Superior temporal gyrus (tissue), 1 donor: ENCODE measurements around the gene SIGLEC15.
"Not testable (repeated sequence)": the region's sequence is repeated elsewhere in the genome, so short reads cannot be mapped to it uniquely, and the experiment has no call there.

Experiments
- DNase-seq: peaks from one replicate; pipeline ENCODE4 v3.0.0-alpha.2; 2016; ENCODE audit errors: extremely low spot score

Gene SIGLEC15

GRCh38 chr18:45844938-45845337 is 19.5 kb downstream of the SIGLEC15 start:
- DNase-seq: no peak

GRCh38 chr18:45845410-45845809 is 19.9 kb downstream of the SIGLEC15 start:
- no peak for DNase-seq

- no peak for DNase-seq
Measured at GRCh38 chr18:45847119-45847518, 21.6 kb downstream of the SIGLEC15 start.

GRCh38 chr18:45848643-45849042 is 23.2 kb downstream of the SIGLEC15 start:
- DNase-seq: not testable (repeated sequence)

GRCh38 chr18:45849529-45849928 is 24.1 kb downstream of the SIGLEC15 start:
- no peak for DNase-seq

GRCh38 chr18:45850021-45850420 is 24.5 kb downstream of the SIGLEC15 start:
- no peak for DNase-seq

GRCh38 chr18:45851161-45851925 is 25.9 kb downstream of the SIGLEC15 start:
- peak; percentile 15 for DNase-seq

- no peak for DNase-seq
Measured at GRCh38 chr18:45852631-45853030, 27.2 kb downstream of the SIGLEC15 start.

GRCh38 chr18:45854036-45854586 is 28.6 kb downstream of the SIGLEC15 start:
- no peak for DNase-seq

GRCh38 chr18:45856531-45856930 is 31.1 kb downstream of the SIGLEC15 start:
- no peak for DNase-seq

- DNase-seq: no peak
Measured at GRCh38 chr18:45859334-45859733, 33.9 kb downstream of the SIGLEC15 start.

GRCh38 chr18:45860492-45860891 is 35.0 kb downstream of the SIGLEC15 start:
- DNase-seq: no peak

- DNase-seq: no peak
Measured at GRCh38 chr18:45860971-45861370, 35.5 kb downstream of the SIGLEC15 start.

GRCh38 chr18:45861926-45862325 is 36.5 kb downstream of the SIGLEC15 start:
- DNase-seq: no peak

- no peak for DNase-seq
Measured at GRCh38 chr18:45863469-45863868, 38.0 kb downstream of the SIGLEC15 start.

GRCh38 chr18:45864081-45864480 is 38.6 kb downstream of the SIGLEC15 start:
- DNase-seq: no peak

GRCh38 chr18:45865466-45865865 is 40.0 kb downstream of the SIGLEC15 start:
- DNase-seq: no peak

GRCh38 chr18:45870419-45870818 is 44.9 kb downstream of the SIGLEC15 start:
- no peak for DNase-seq

GRCh38 chr18:45871431-45872084 is 46.1 kb downstream of the SIGLEC15 start:
- DNase-seq: no peak

GRCh38 chr18:45874491-45875184 is 49.2 kb downstream of the SIGLEC15 start:
- no peak for DNase-seq

- no peak for DNase-seq
Measured at GRCh38 chr18:45876161-45876560, 50.7 kb downstream of the SIGLEC15 start.

- no peak for DNase-seq
Measured at GRCh38 chr18:45877403-45877802, 51.9 kb downstream of the SIGLEC15 start.
